Colonic mucosa (tissue), 4 donors: ENCODE measurements around the gene MAD1L1. TPM values are rescaled to one million over a fixed set of nuclear protein-coding genes. Genes with fewer than 3 reads are reported as not detected.

Experiments
- DNase-seq: peaks from one replicate; pipeline ENCODE4 v3.0.0-alpha.2; 2020
- H3K27ac ChIP-seq: fragments of 200-600 bp; one replicate; pipeline ENCODE4 v1.8.0; 2021
- H3K27me3 ChIP-seq: fragments of 200-600 bp; one replicate; pipeline ENCODE4 v1.8.0; 2021
- H3K36me3 ChIP-seq: fragments of 200-600 bp; one replicate; pipeline ENCODE4 v1.8.0; 2021
- H3K4me1 ChIP-seq: fragments of 200-600 bp; one replicate; pipeline ENCODE4 v1.8.0; 2021; ENCODE audit warnings: mild to moderate bottlenecking
- H3K4me3 ChIP-seq: fragments of 200-600 bp; one replicate; pipeline ENCODE4 v1.8.0; 2021
- H3K9ac ChIP-seq, 2 donors: one replicate each; pipeline ENCODE4 v1.7.0; 2013; ENCODE audit warnings: control low read depth in 2 of 2, low read depth in 2 of 2, low read length in 2 of 2
- H3K9me3 ChIP-seq: fragments of 200-600 bp; one replicate; pipeline ENCODE4 v1.8.0; 2021
- intact Hi-C: fragments of 100-400 bp; cut with DNase I; formaldehyde crosslinking; loops from one replicate; pipeline ENCODE4 v1.14.1; 2022
- total RNA-seq, 2 donors: library from RNA; stranded (reverse); fragmentation: NEBNext Ultra II Directional in 1 of 2; extraction: Animal tissue kit (Norgen Biotek cat#: 25700) in 1 of 2; gene quantifications; one replicate each; pipeline ENCODE4 v1.2.1, GENCODE V29; 2021
- TF ChIP-seq, protein P1 (sequence below): fragments of 200-600 bp; IDR thresholded peaks from one replicate; pipeline ENCODE4 v1.8.0; 2022; ENCODE audit warnings: antibody characterized with exemption, mild to moderate bottlenecking
- donor health status: healthy.
- donor health status: DM: no; HTN: no; CAD: no.
- donor health status: DM: no; HTN: no; CAD: no.

The MAD1L1 gene
- total RNA-seq, 2 donors from 2014 or later: 18.2 to 47.0 TPM

DNA sequence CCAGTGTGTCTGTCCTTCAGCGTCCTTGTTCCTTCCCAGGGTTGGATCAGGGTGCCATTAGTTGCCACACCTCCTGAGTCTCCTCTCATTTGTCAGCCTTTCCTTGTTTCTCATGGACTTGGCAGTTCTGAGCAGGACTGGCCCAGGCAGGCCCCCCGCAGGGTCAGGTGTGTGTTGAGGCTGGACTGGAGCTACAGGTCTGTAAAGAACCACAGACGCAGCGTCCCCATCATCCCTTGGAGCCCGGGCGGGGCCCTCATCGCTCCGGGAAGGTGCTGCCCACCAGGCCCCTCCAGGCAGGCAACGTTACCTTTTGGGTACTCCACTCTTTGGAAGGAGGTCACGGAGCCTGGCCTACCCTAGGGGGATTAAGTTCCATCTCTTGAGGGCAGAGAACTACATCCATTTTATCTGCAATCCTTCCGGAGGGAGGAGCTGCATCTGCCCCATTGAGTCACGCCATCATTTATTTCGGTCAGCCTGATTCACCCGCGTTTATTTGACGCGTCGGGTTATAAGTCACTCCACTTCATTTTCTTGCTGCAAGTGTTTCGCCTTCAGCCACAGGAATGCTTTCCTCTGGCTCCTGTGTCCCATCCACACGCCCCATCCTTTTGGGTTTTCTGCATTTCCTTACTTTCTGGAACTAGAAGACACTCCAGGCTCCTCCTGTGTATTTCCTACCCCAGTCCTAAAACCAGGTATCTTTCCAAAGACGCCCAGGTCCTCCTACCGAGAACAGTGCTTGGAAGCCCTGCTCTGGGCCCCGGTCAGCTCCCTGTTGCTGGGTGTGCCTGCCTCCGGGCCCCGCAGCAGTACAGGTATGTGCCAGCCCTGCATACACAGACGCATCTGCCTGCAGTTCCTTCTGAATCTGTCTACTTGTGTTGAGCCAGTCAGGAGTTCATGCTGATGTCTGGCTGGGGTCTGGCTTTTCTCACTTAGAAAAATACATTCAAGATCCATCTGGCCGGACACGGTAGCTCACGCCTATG is 141.9 kb downstream of the MAD1L1 start:
- Histone ChIP-seq H3K36me3 (no peaks in the 10 kb centered on the region), H3K4me3 (no peak overlapping the region), H3K27ac (no peak overlapping the region), H3K9ac (no peak overlapping the region), H3K27me3 (no peaks in the 10 kb centered on the region), H3K4me1 (no peaks in the 10 kb centered on the region), H3K9me3 (no peaks in the 10 kb centered on the region)
- TF ChIP-seq, protein P1, sequence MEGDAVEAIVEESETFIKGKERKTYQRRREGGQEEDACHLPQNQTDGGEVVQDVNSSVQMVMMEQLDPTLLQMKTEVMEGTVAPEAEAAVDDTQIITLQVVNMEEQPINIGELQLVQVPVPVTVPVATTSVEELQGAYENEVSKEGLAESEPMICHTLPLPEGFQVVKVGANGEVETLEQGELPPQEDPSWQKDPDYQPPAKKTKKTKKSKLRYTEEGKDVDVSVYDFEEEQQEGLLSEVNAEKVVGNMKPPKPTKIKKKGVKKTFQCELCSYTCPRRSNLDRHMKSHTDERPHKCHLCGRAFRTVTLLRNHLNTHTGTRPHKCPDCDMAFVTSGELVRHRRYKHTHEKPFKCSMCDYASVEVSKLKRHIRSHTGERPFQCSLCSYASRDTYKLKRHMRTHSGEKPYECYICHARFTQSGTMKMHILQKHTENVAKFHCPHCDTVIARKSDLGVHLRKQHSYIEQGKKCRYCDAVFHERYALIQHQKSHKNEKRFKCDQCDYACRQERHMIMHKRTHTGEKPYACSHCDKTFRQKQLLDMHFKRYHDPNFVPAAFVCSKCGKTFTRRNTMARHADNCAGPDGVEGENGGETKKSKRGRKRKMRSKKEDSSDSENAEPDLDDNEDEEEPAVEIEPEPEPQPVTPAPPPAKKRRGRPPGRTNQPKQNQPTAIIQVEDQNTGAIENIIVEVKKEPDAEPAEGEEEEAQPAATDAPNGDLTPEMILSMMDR: no peak
- intact Hi-C loops: no loop called here
- DNase-seq: no peak

DNA sequence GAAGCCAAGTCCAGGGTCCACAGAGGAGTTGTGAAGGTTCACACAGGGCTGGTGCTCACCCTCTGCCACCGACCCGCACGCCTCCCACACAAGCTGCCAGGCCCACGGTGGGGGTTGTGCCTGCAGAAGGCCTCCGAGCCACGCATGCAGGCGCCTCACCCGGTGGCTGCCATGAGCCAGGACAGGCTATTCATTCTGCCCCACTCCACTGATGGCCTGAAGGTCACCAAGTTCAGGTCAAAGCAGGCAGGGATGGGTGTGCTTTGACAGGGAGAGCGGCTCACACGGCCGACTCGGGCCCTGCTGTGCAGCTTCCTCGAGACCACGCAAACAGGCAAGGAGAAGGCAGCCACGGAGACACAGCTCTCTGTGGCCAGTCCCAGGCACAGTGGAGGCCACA is 143.9 kb downstream of the MAD1L1 start:
- Histone ChIP-seq H3K27ac (no peak overlapping the region), H3K9me3 (no peaks in the 10 kb centered on the region), H3K36me3 (no peaks in the 10 kb centered on the region), H3K4me1 (no peaks in the 10 kb centered on the region), H3K27me3 (no peaks in the 10 kb centered on the region), H3K9ac (no peak overlapping the region), H3K4me3 (no peak overlapping the region)
- intact Hi-C loops: no loop called here
- TF ChIP-seq, protein P1: no peak
- no peak for DNase-seq

DNA sequence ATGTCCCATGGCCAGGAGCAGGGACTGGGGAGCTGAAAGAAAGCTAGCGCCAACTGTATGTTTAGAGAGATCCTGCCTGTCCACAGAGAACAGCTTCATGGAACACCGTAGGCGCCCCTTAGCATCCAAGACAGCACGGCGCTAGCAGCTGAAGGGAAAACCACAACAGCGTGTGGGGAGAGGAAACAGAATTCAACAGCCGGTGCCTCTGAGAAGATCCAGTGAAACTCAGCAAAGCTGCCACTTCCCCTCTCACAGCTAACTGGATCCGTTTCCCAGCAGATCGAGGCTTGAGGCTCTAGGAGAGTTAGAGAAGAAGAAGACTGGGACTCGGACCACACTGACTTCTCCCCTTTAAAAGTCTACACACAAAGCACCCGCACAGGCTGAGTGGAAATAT is 145.0 kb downstream of the MAD1L1 start:
- no peak overlapping the region for H3K4me3 ChIP-seq
- intact Hi-C loops: no loop called here
- TF ChIP-seq, protein P1: no peak

DNA sequence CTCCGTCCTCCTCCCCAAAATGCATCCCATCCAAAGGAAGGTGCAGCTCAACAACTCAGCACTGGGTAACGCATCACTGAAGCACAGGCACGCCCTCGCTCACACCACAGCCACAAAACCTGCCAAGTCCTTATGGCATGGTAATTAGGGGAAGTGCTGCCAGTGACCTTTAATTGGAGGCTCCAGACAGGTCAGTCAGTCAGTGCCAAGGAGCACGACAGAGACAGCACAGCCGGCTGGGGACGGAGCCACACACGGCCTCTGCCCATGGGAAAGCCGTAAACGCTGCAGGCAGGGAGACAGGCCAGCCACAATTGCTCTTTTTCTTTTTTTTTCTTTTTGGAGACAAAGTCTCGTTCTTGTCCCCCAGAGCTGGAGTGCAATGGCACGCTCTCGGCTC is 146.5 kb downstream of the MAD1L1 start:
- Histone ChIP-seq H3K36me3 (no peaks in the 10 kb centered on the region), H3K9ac (no peak overlapping the region), H3K27me3 (no peaks in the 10 kb centered on the region), H3K4me3 (no peak overlapping the region), H3K27ac (no peak overlapping the region), H3K9me3 (no peaks in the 10 kb centered on the region), H3K4me1 (no peaks in the 10 kb centered on the region)
- intact Hi-C loops: no loop called here
- TF ChIP-seq, protein P1: no peak
- DNase-seq: no peak

More for the DNA sequence above, 145.0 kb downstream of the MAD1L1 start:
- Histone ChIP-seq H3K9ac (no peak overlapping the region), H3K27me3 (no peaks in the 10 kb centered on the region), H3K27ac (no peak overlapping the region), H3K36me3 (no peaks in the 10 kb centered on the region), H3K4me1 (no peaks in the 10 kb centered on the region), H3K9me3 (no peaks in the 10 kb centered on the region)
- DNase-seq: no peak

DNA sequence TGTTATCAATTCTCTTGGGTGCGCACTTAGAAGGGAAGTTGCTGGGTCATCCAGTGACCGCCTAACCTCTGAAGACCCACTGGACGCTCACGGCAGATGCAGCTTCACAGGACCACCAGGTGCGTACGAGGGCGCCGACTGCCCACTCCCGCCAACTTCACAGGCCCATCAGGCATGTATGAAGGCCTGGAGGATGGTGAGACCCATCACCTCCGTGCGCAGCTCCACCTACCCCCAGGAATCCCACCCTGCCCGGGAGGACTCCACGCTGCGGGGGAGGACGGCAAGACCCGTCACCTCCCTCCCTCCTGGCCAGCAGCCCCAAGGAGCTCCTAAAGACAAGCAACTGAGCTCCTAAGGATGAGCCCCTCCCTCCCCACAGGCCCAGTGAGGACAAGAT is 146.9 kb downstream of the MAD1L1 start:
- no peak overlapping the region for H3K27ac ChIP-seq
- TF ChIP-seq, protein P1: no peak
- DNase-seq: no peak
- no peaks in the 10 kb centered on the region for H3K36me3 ChIP-seq
- H3K9me3 ChIP-seq: no peaks in the 10 kb centered on the region
- H3K4me3 ChIP-seq: no peak overlapping the region
- H3K27me3 ChIP-seq: no peaks in the 10 kb centered on the region
- intact Hi-C loops: no loop called here
- no peak overlapping the region for H3K9ac ChIP-seq
- no peaks in the 10 kb centered on the region for H3K4me1 ChIP-seq
